Measurements from ENCODE around the gene RBPJL.

The RBPJL gene

DNA sequence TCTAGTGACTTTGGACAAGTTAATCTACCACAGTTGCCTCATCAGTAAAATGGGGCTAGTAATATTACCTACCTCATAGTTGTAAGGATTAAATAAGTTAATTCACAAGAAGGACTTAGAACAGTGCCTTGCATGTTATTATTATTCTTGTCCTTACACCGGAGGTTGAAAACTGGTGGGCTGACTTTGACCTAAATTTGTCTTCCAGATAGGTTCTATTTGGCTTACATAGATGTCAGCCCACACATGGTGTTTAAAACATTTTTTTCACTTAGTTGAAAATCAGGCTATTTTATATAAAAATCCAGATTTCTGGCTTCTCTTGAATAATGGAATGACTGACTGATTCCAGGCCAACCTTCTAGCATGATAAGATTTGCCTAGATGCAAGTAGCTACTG is 59.6 kb downstream of the RBPJL start:
- H3K9me3 ChIP-seq (ENCODE audit: control insufficient read depth in 5 of 5, low read length in 5 of 5) = no peaks in the 10 kb centered on the region
- H3K9ac ChIP-seq (ENCODE audit: low read length in 5 of 5) = no peak overlapping the region
- H3K27ac ChIP-seq (ENCODE audit: low read depth, low read length) = no peak overlapping the region
- peaks cover 2 to 25% (median 21%) of the 10 kb centered on the region in 5 donors for H3K4me1 ChIP-seq (ENCODE audit: control insufficient read depth in 5 of 5, insufficient read depth in 5 of 5, low read length in 5 of 5)
- peaks cover 8 to 38% (median 26%) of the 10 kb centered on the region in 5 donors for H3K36me3 ChIP-seq (ENCODE audit: control insufficient read depth in 5 of 5, insufficient read depth in 5 of 5, low read length in 5 of 5)
- no peak overlapping the region for H3K4me3 ChIP-seq (ENCODE audit: low read depth in 1 of 5, low read length in 5 of 5)
- no peaks in the 10 kb centered on the region for H3K27me3 ChIP-seq (ENCODE audit: control insufficient read depth in 5 of 5, insufficient read depth in 4 of 5, low read length in 5 of 5)

DNA sequence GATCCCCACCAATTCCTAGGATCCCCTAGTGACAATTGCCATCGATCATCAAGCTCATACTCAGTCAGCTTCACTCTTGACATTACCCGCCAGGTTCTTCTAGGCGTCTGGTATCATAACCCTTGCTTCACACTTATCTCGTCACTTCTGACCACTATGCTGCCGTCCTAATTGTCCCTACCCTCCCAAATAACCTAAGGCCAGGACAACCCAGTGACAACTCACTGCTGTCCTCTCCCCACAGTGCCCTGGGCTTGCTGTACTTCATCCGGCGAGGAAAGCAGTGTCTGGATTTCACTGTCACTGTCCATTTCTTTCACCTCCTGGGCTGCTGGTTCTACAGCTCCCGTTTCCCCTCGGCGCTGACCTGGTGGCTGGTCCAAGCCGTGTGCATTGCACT is 60.0 kb downstream of the RBPJL start:
- H3K9ac ChIP-seq (ENCODE audit: low read length in 5 of 5) = no peak overlapping the region
- H3K4me3 ChIP-seq (ENCODE audit: low read depth in 1 of 5, low read length in 5 of 5) = no peak overlapping the region
- H3K27ac ChIP-seq (ENCODE audit: low read depth, low read length) = no peak overlapping the region
- peaks cover 8 to 38% (median 26%) of the 10 kb centered on the region in 5 donors for H3K36me3 ChIP-seq (ENCODE audit: control insufficient read depth in 5 of 5, insufficient read depth in 5 of 5, low read length in 5 of 5)
- H3K4me1 ChIP-seq (ENCODE audit: control insufficient read depth in 5 of 5, insufficient read depth in 5 of 5, low read length in 5 of 5) = peaks cover 2 to 25% (median 21%) of the 10 kb centered on the region in 5 donors
- no peaks in the 10 kb centered on the region for H3K9me3 ChIP-seq (ENCODE audit: control insufficient read depth in 5 of 5, low read length in 5 of 5)
- no peaks in the 10 kb centered on the region for H3K27me3 ChIP-seq (ENCODE audit: control insufficient read depth in 5 of 5, insufficient read depth in 4 of 5, low read length in 5 of 5)

DNA sequence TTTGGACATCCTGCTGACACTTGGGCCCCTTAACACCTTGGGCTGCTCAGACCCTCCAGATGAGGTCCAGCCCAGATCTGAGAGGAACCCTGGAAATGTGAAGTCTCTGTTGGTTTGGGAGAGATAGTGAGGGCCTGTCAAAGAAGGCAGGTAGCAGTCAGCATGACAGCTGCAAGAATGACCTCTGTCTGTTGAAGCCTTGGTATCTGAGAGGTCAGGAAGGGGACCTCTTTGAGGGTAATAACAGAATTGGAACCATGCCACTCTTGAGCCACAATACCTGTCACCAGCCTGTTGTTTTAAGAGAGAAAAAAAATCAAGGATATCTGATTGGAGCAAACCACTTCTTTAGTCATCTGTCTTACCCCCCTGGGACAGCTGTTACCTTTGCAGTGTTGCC is 60.5 kb downstream of the RBPJL start:
- no peaks in the 10 kb centered on the region for H3K9me3 ChIP-seq (ENCODE audit: control insufficient read depth in 5 of 5, low read length in 5 of 5)
- H3K4me1 ChIP-seq (ENCODE audit: control insufficient read depth in 5 of 5, insufficient read depth in 5 of 5, low read length in 5 of 5) = peaks cover 2 to 25% (median 21%) of the 10 kb centered on the region in 5 donors
- H3K27ac ChIP-seq (ENCODE audit: low read depth, low read length) = no peak overlapping the region
- H3K9ac ChIP-seq (ENCODE audit: low read length in 5 of 5) = no peak overlapping the region
- no peak overlapping the region for H3K4me3 ChIP-seq (ENCODE audit: low read depth in 1 of 5, low read length in 5 of 5)
- no peaks in the 10 kb centered on the region for H3K27me3 ChIP-seq (ENCODE audit: control insufficient read depth in 5 of 5, insufficient read depth in 4 of 5, low read length in 5 of 5)
- H3K36me3 ChIP-seq (ENCODE audit: control insufficient read depth in 5 of 5, insufficient read depth in 5 of 5, low read length in 5 of 5) = peaks cover 8 to 38% (median 26%) of the 10 kb centered on the region in 5 donors
